Keratinocyte (primary cell): ENCODE data around the gene EYS. TPM values are rescaled to one million over a fixed set of nuclear protein-coding genes. Genes with fewer than 3 reads are reported as not detected.

ENCODE experiments used
- DNase-seq: peaks from one replicate; pipeline ENCODE4 v3.0.0-alpha.2; 2011; ENCODE audit warnings: low read depth, missing footprints, low spot score
- FAIRE-seq: peaks from 2 replicates; lab custom pipeline; 2011; peaks lifted over from hg19 to GRCh38; lab: Jason Lieb, UNC
- H2AFZ ChIP-seq: 2 replicates; pipeline ENCODE4 v1.6.0; 2012; ENCODE audit warnings: low read length, control low read depth, inconsistent platforms; ENCODE audit not compliant: control insufficient read depth
- H3K27ac ChIP-seq: 2 replicates; pipeline ENCODE4 v1.5.1; 2011; ENCODE audit warnings: low read length; ENCODE audit not compliant: control insufficient read depth, insufficient read depth
- H3K27me3 ChIP-seq: 3 replicates; pipeline ENCODE4 v1.6.0; 2011; ENCODE audit warnings: low read length; ENCODE audit not compliant: control insufficient read depth, insufficient read depth; ENCODE audit errors: extremely low read depth
- H3K36me3 ChIP-seq, 2 experiments: 2 replicates in 1 of 2; 3 replicates in 1 of 2; pipeline ENCODE4 v1.5.1; 2011; ENCODE audit warnings: low read length in 2 of 2, mild to moderate bottlenecking in 1 of 2; ENCODE audit not compliant: control insufficient read depth in 2 of 2, insufficient read depth in 2 of 2; ENCODE audit errors: extremely low read depth in 1 of 2
- H3K4me1 ChIP-seq: 3 replicates; pipeline ENCODE4 v1.5.1; 2011; ENCODE audit warnings: low read length; ENCODE audit not compliant: control insufficient read depth, insufficient read depth; ENCODE audit errors: extremely low read depth
- H3K4me2 ChIP-seq: 3 replicates; pipeline ENCODE4 v1.6.0; 2011; ENCODE audit warnings: low read depth, low read length; ENCODE audit not compliant: control insufficient read depth, insufficient read depth; ENCODE audit errors: extremely low read depth
- H3K4me3 ChIP-seq, 3 experiments: fragments of 200-600 bp in 1 of 3; sonication (generic) in 1 of 3; 2 replicates in 2 of 3; 3 replicates in 1 of 3; pipeline ENCODE4 v1.5.1; 2011 to 2016; ENCODE audit warnings: low read length in 3 of 3, mild to moderate bottlenecking in 3 of 3, control low read depth in 2 of 3, inconsistent platforms in 1 of 3, low read depth in 1 of 3, mixed read lengths in 1 of 3, mixed run types in 1 of 3, moderate library complexity in 1 of 3; ENCODE audit not compliant: control insufficient read depth in 2 of 3, insufficient read depth in 2 of 3; ENCODE audit errors: extremely low read depth in 1 of 3
- H3K79me2 ChIP-seq: 2 replicates; pipeline ENCODE4 v1.6.0; 2012; ENCODE audit warnings: low read length; ENCODE audit not compliant: control insufficient read depth, insufficient read depth
- H3K9ac ChIP-seq: 3 replicates; pipeline ENCODE4 v1.6.0; 2011; ENCODE audit warnings: low read length; ENCODE audit not compliant: control insufficient read depth, insufficient read depth; ENCODE audit errors: extremely low read depth
- H3K9me1 ChIP-seq: 3 replicates; pipeline ENCODE4 v1.6.0; 2011; ENCODE audit warnings: low read length; ENCODE audit not compliant: control insufficient read depth, insufficient read depth; ENCODE audit errors: extremely low read depth
- H3K9me3 ChIP-seq: 2 replicates; pipeline ENCODE4 v1.5.1; 2012; ENCODE audit warnings: low read depth, low read length; ENCODE audit not compliant: control insufficient read depth
- H4K20me1 ChIP-seq: 3 replicates; pipeline ENCODE4 v1.6.0; 2011; ENCODE audit warnings: low read length; ENCODE audit not compliant: control insufficient read depth, insufficient read depth; ENCODE audit errors: extremely low read depth
- CTCF ChIP-seq, 3 experiments: IDR thresholded peaks in 1 of 3; conservative IDR thresholded peaks in 1 of 3; optimal IDR thresholded peaks in 1 of 3; 2 replicates in 2 of 3; 3 replicates in 1 of 3; pipeline versions ENCODE3 to v1.5.1; 2011; ENCODE audit warnings: low read length in 3 of 3, mild to moderate bottlenecking in 3 of 3, moderate library complexity in 2 of 3, control low read depth in 1 of 3, inconsistent platforms in 1 of 3; ENCODE audit not compliant: insufficient read depth in 2 of 3; ENCODE audit errors: extremely low read depth in 1 of 3
- EZH2 ChIP-seq: IDR thresholded peaks from one replicate; pipeline ENCODE4 v1.6.1; 2012; ENCODE audit warnings: inconsistent platforms, mild to moderate bottlenecking, low read length, moderate library complexity
- dilution Hi-C: fragments of 300-500 bp; cut with MboI; formaldehyde crosslinking; loops from one replicate; pipeline ENCODE4 v1.7.0; 2020; ENCODE audit warnings: low sequenced_read_pairs; ENCODE audit not compliant: extremely low pct_ligation_motif_present
- polyA plus RNA-seq, 5 experiments: library from polyadenylated mRNA; depleted of rRNA in 3 of 5; stranded (reverse) in 3 of 5; stranded (forward) in 1 of 5; unstranded in 1 of 5; fragments of >200 nt; gene quantifications; 1 replicate in 1 of 5; 2 replicates in 3 of 5; 3 replicates in 1 of 5; pipeline versions ENCODE4 v1.2.1 to v1.2.3, GENCODE V29; 2011 to 2012; ENCODE audit warnings: missing spikeins in 2 of 5, low read depth in 1 of 5, low replicate concordance in 1 of 5

The EYS gene
- polyA plus RNA-seq, 1 donor (not counting 4 experiments of a cell fraction or from before 2014, with no cell fraction given) = 0.34 TPM

- Histone ChIP-seq H2AFZ (no peak overlapping the region), H3K4me1 (no peaks in the 10 kb centered on the region), H3K79me2 (no peaks in the 10 kb centered on the region), H3K27me3 (no peaks in the 10 kb centered on the region), H3K36me3 (no peaks in the 10 kb centered on the region), H3K27ac (no peak overlapping the region), H3K9ac (no peak overlapping the region), H3K9me3 (no peaks in the 10 kb centered on the region), H4K20me1 (no peaks in the 10 kb centered on the region), H3K9me1 (no peaks in the 10 kb centered on the region), H3K4me3 (no peak overlapping the region), H3K4me2 (no peak overlapping the region)
- dilution Hi-C loops = no loop called here
- TF ChIP-seq EZH2 (no peak), CTCF (optimal IDR thresholded peaks at IDR 0.05 in 1 of 3, IDR thresholded peaks at IDR 0.05 in 1 of 3, conservative IDR thresholded peaks at IDR 0.05 in 1 of 3; ENCODE audit: extremely low read depth in 1 of 3, insufficient read depth in 2 of 3, low read length in 3 of 3) (no peak)
- DNase-seq (no peak), FAIRE-seq (no peak)
These were observed 1546.5 kb downstream of the EYS start for GRCh38 chr6:64160486-64160885.

- Histone ChIP-seq H3K4me1 (no peaks in the 10 kb centered on the region), H3K36me3 (no peaks in the 10 kb centered on the region), H4K20me1 (no peaks in the 10 kb centered on the region), H3K79me2 (no peaks in the 10 kb centered on the region), H3K9me1 (no peaks in the 10 kb centered on the region), H3K27ac (no peak overlapping the region), H3K4me2 (no peak overlapping the region), H3K27me3 (no peaks in the 10 kb centered on the region), H3K9ac (no peak overlapping the region), H3K4me3 (no peak overlapping the region), H3K9me3 (no peaks in the 10 kb centered on the region), H2AFZ (no peak overlapping the region)
- TF ChIP-seq CTCF (optimal IDR thresholded peaks at IDR 0.05 in 1 of 3, IDR thresholded peaks at IDR 0.05 in 1 of 3, conservative IDR thresholded peaks at IDR 0.05 in 1 of 3; ENCODE audit: extremely low read depth in 1 of 3, insufficient read depth in 2 of 3, low read length in 3 of 3) = no peak
- no peak for TF ChIP-seq EZH2
- dilution Hi-C loops = no loop called here
- DNase-seq (no peak), FAIRE-seq (no peak)
These were observed 1552.0 kb downstream of the EYS start for GRCh38 chr6:64155063-64155462.
